OCI-LY7 (cell line): ENCODE measurements around the gene TNKS1BP1. TPM values are rescaled to one million over a fixed set of nuclear protein-coding genes. Genes with fewer than 3 reads are reported as not detected.
"Not testable (repeated sequence)": the region's sequence is repeated elsewhere in the genome, so short reads cannot be mapped to it uniquely, and the experiment has no call there.

ENCODE experiments used
- BruUV-seq: library from RNA; stranded (reverse); fragments of 400-500 nt; replicated peaks from 2 replicates; lab custom pipeline; 2021; lab: Mats Ljungman, UMichigan
- CTCF ChIA-PET: fragments of 300-600 bp; sonication (Branson Sonifier 250); formaldehyde crosslinking; loops from one replicate; lab custom pipeline; 2022; ENCODE audit warnings: antibody characterized with exemption; ENCODE audit not compliant: unreplicated experiment; lab: Charles Lee
- POLR2A ChIA-PET: fragments of 300-600 bp; sonication (Branson Sonifier 250); formaldehyde crosslinking; loops from one replicate; lab custom pipeline; 2022; ENCODE audit warnings: antibody characterized with exemption; lab: Charles Lee
- DNase-seq: peaks from one replicate; pipeline ENCODE4 v3.0.0-alpha.2; 2015; ENCODE audit warnings: low spot score
- H2AFZ ChIP-seq: fragments of 200-600 bp; sonication (generic), shearing (Covaris generic); 2 replicates; pipeline ENCODE4 v1.6.1; 2014; ENCODE audit warnings: mild to moderate bottlenecking, antibody characterized with exemption, low read length, moderate library complexity
- H3K27ac ChIP-seq: fragments of 200-600 bp; sonication (generic); 2 replicates; pipeline ENCODE4 v1.5.1; 2014; ENCODE audit warnings: mixed run types, low read depth, mild to moderate bottlenecking, moderate library complexity, low read length, inconsistent platforms; ENCODE audit not compliant: poor library complexity, severe bottlenecking
- H3K36me3 ChIP-seq: fragments of 200-600 bp; sonication (generic); 2 replicates; pipeline ENCODE4 v1.6.1; 2014; ENCODE audit warnings: mild to moderate bottlenecking, antibody characterized with exemption, low read length, moderate library complexity, mixed read lengths; ENCODE audit not compliant: insufficient read depth
- H3K4me1 ChIP-seq: fragments of 200-600 bp; sonication (generic); 2 replicates; pipeline ENCODE4 v1.5.1; 2014; ENCODE audit warnings: mild to moderate bottlenecking, low read length; ENCODE audit not compliant: insufficient read depth, poor library complexity, severe bottlenecking
- H3K4me2 ChIP-seq: fragments of 200-600 bp; sonication (generic); 2 replicates; pipeline ENCODE4 v1.6.1; 2014; ENCODE audit warnings: mild to moderate bottlenecking, low read length
- H3K4me3 ChIP-seq: fragments of 200-600 bp; sonication (generic); 2 replicates; pipeline ENCODE4 v1.5.1; 2014; ENCODE audit warnings: mild to moderate bottlenecking, low read depth, low read length; ENCODE audit not compliant: poor library complexity, severe bottlenecking
- H3K79me2 ChIP-seq: fragments of 200-600 bp; sonication (generic); 2 replicates; pipeline ENCODE4 v1.6.1; 2016; ENCODE audit warnings: low read depth, mild to moderate bottlenecking, low read length, moderate library complexity, mixed read lengths; ENCODE audit not compliant: insufficient read depth
- H3K9me2 ChIP-seq: fragments of 200-600 bp; sonication (generic); 2 replicates; pipeline ENCODE4 v1.6.1; 2016; ENCODE audit warnings: mild to moderate bottlenecking, low read length, mixed read lengths; ENCODE audit not compliant: insufficient read depth
- H3K9me3 ChIP-seq: fragments of 200-600 bp; sonication (generic); 2 replicates; pipeline ENCODE4 v1.6.1; 2014; ENCODE audit warnings: mild to moderate bottlenecking, mixed run types, low read length, mixed read lengths
- H4K20me1 ChIP-seq: fragments of 200-600 bp; sonication (generic); 2 replicates; pipeline ENCODE4 v1.6.1; 2014; ENCODE audit warnings: mild to moderate bottlenecking, antibody characterized with exemption, low read length, moderate library complexity, mixed read lengths; ENCODE audit not compliant: insufficient read depth
- EZH2phosphoT487 ChIP-seq: fragments of 200-600 bp; sonication (generic); IDR thresholded peaks from 2 replicates; pipeline ENCODE4 v1.6.1; 2018; ENCODE audit warnings: low read depth, borderline replicate concordance, mild to moderate bottlenecking, mixed run types, antibody characterized with exemption, low read length, moderate library complexity, mixed read lengths
- intact Hi-C: fragments of 100-400 bp; cut with micrococcal nuclease; formaldehyde crosslinking; loops from one replicate; pipeline ENCODE4 v1.10.0; 2022; ENCODE audit not compliant: unreplicated experiment
- total RNA-seq, 2 experiments: library from RNA; depleted of rRNA in 1 of 2; stranded (reverse); fragments of >200 nt in 1 of 2; shearing (Covaris generic) in 1 of 2; gene quantifications; 2 replicates each; pipeline ENCODE4 v1.2.3, GENCODE V29; 2014 to 2022
- TF ChIP-seq, protein P1 (sequence below): fragments of 200-600 bp; sonication (generic); conservative IDR thresholded peaks from 2 replicates; pipeline ENCODE4 v1.5.1; 2014; ENCODE audit warnings: mild to moderate bottlenecking, antibody characterized with exemption, low read length, moderate library complexity, mixed read lengths

TNKS1BP1 gene
- total RNA-seq, 2 experiments from 2014 or later, result 5.3 to 16.4 TPM

DNA sequence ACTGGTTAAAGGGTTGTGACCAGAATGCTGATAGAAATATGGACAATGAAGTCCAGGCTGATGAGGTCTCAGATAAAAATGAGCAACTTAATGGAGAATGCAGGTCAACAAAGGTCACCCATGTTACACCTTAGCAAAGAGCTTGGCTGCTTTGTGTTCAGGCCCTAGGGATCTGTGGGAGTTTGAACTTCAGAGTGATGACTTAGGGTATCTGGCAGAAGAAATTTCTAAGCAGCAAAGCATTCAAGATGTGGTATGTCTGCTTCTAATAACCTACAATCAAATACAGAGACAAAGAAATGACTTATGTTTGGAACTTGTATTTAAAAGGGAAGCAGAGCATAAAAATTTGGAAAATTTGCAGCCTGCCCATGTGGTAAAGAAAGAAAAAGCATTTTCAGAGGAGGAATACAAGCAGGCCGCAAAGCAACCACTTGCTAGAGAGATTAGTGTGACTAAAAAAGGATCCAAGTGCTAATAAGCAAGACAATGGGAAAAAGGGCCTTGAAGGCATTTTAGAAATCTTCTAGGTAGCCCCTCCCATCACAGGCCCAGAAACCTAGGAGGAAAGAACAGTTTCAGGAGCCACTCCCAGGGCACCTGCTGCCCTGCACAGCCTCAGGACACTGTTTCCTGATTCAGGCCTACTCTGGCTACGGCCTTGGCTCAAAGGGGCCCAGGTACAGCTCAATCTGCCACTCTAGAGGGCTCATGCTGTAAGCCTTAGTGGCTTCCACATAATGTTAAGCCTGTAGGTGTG, 41.3 kb downstream of the TNKS1BP1 start:
- H3K36me3 ChIP-seq, result no peaks in the 10 kb centered on the region
- H3K9me3 ChIP-seq, result no peaks in the 10 kb centered on the region
- DNase-seq, result no peak
- H3K4me2 ChIP-seq, result no peak overlapping the region
- no peaks in the 10 kb centered on the region for H3K4me1 ChIP-seq
- TF ChIP-seq EZH2phosphoT487, result no peak
- TF ChIP-seq, protein P1, sequence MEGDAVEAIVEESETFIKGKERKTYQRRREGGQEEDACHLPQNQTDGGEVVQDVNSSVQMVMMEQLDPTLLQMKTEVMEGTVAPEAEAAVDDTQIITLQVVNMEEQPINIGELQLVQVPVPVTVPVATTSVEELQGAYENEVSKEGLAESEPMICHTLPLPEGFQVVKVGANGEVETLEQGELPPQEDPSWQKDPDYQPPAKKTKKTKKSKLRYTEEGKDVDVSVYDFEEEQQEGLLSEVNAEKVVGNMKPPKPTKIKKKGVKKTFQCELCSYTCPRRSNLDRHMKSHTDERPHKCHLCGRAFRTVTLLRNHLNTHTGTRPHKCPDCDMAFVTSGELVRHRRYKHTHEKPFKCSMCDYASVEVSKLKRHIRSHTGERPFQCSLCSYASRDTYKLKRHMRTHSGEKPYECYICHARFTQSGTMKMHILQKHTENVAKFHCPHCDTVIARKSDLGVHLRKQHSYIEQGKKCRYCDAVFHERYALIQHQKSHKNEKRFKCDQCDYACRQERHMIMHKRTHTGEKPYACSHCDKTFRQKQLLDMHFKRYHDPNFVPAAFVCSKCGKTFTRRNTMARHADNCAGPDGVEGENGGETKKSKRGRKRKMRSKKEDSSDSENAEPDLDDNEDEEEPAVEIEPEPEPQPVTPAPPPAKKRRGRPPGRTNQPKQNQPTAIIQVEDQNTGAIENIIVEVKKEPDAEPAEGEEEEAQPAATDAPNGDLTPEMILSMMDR, result no peak
- H3K79me2 ChIP-seq, result no peaks in the 10 kb centered on the region
- ChIA-PET POLR2A (no interaction called here), CTCF (no interaction called here)
- H2AFZ ChIP-seq, result no peak overlapping the region
- H4K20me1 ChIP-seq, result no peaks in the 10 kb centered on the region
- no peaks in the 10 kb centered on the region for H3K9me2 ChIP-seq
- no peak overlapping the region for H3K27ac ChIP-seq
- intact Hi-C loops, result no loop called here
- H3K4me3 ChIP-seq, result no peak overlapping the region
- BruUV-seq, result no TSS peak

DNA sequence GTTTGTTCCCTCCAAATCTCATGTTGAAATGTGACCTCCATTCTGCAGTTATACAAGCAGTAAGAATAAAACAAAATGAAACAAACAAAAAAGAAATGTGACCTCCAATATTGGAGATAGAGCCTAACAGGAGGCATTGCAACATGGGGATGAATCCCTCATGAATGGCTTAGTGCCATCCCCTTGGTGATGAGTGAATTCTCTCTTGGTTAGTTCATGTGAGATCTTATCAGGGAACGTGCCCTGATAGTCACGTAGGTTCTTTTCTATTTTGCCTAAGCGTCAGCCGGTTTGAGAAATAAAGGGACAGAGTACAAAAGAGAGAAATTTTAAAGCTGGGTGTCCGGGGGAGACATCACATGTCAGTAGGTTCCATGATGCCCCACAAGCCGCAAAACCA, 43.2 kb downstream of the TNKS1BP1 start:
- CTCF ChIA-PET, H3K9me3 ChIP-seq, DNase-seq, H3K79me2 ChIP-seq, H3K4me3 ChIP-seq, H2AFZ ChIP-seq, BruUV-seq, H3K9me2 ChIP-seq, H4K20me1 ChIP-seq, H3K36me3 ChIP-seq, H3K27ac ChIP-seq, H3K4me2 ChIP-seq, intact Hi-C loops, H3K4me1 ChIP-seq: not testable (repeated sequence)
- POLR2A ChIA-PET, result interaction anchor here (1.4 kb wide), 1 partner anchor 21 kb away, joined by 3 read pairs; no protein-coding TSS in a partner anchor

DNA sequence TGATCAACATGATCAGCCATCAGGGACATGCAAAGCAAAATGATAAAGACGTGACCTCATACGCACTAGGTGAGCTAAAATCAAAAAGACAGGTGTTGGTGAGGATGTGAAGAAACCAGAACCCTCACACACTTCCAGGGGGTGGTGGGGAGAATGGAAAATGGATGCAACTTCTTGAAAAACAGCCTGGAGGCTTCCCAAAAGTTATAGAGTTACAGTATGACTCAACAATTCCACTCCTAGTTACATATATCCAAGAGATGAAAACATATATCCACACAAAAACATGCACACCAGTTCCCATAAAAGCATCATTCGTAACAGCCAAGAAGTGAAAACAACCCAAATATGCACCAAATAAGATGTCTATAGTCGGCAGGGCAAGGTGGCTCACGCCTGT, 45.6 kb downstream of the TNKS1BP1 start:
- no peaks in the 10 kb centered on the region for H3K9me2 ChIP-seq
- DNase-seq, result no peak
- H3K4me2 ChIP-seq, result no peak overlapping the region
- H3K36me3 ChIP-seq, result no peaks in the 10 kb centered on the region
- intact Hi-C loops, result no loop called here
- no peak overlapping the region for H2AFZ ChIP-seq
- no TSS peak for BruUV-seq
- H3K4me3 ChIP-seq, result no peak overlapping the region
- no peaks in the 10 kb centered on the region for H3K4me1 ChIP-seq
- H3K79me2 ChIP-seq, result no peaks in the 10 kb centered on the region
- ChIA-PET CTCF (interaction anchor here (0.6 kb wide), 1 partner anchor 14 kb away, joined by 4 read pairs; no protein-coding TSS in a partner anchor), POLR2A (no interaction called here)
- H3K9me3 ChIP-seq, result no peaks in the 10 kb centered on the region
- no peak overlapping the region for H3K27ac ChIP-seq
- H4K20me1 ChIP-seq, result no peaks in the 10 kb centered on the region
- TF ChIP-seq EZH2phosphoT487, result no peak
- TF ChIP-seq, protein P1, result no peak
